BJ (cell line): Measurements from ENCODE around the gene MYO9B. TPM values are rescaled to one million over a fixed set of nuclear protein-coding genes. Genes with fewer than 3 reads are reported as not detected.

ENCODE experiments used
- CTCF ChIA-PET: fragments of 350-600 bp; formaldehyde crosslinking; extraction: SDS; loops from one replicate; lab custom pipeline; 2021; ENCODE audit warnings: antibody characterized with exemption, inconsistent platforms; lab: Yijun Ruan, JAX
- POLR2A ChIA-PET: fragments of 300-600 bp; sonication (Branson Sonifier 250); formaldehyde crosslinking; extraction: SDS; loops from one replicate; lab custom pipeline; 2021; ENCODE audit warnings: antibody characterized with exemption; lab: Charles Lee
- DNase-seq: peaks from one replicate; pipeline ENCODE4 v3.0.0-alpha.2; 2011; ENCODE audit warnings: low read depth
- H3K27me3 ChIP-seq: 2 replicates; pipeline ENCODE4 v1.6.0; 2011; ENCODE audit warnings: low read length; ENCODE audit not compliant: control insufficient read depth, insufficient read depth
- H3K36me3 ChIP-seq: 2 replicates; pipeline ENCODE4 v1.5.1; 2011; ENCODE audit warnings: low read length; ENCODE audit not compliant: control insufficient read depth, insufficient read depth
- H3K4me3 ChIP-seq: 2 replicates; pipeline ENCODE4 v1.5.1; 2011; ENCODE audit warnings: low read depth, mild to moderate bottlenecking, control low read depth, low read length
- CTCF ChIP-seq: IDR thresholded peaks from 2 replicates; pipeline ENCODE4 v1.5.1; 2011; ENCODE audit warnings: low read depth, mild to moderate bottlenecking, control low read depth, inconsistent platforms, low read length, moderate library complexity; ENCODE audit not compliant: insufficient read depth
- polyA plus RNA-seq: library from polyadenylated mRNA; depleted of rRNA; stranded (reverse); fragments of >200 nt; gene quantifications from 2 replicates; pipeline ENCODE4 v1.2.3, GENCODE V29; 2011

Gene MYO9B
- polyA plus RNA-seq, 1 experiment: 40.8 TPM

GRCh38 chr19:17125728-17126677 is 50.4 kb downstream of the MYO9B start:
- no peak for DNase-seq
- Histone ChIP-seq H3K4me3 (no peak overlapping the region), H3K27me3 (no peaks in the 10 kb centered on the region), H3K36me3 (peaks cover 3% of the 10 kb centered on the region)
- ChIA-PET CTCF (interaction anchor here (0.5 to 1.5 kb wide), 3 partner anchors 10 to 49 kb away, joined by 3 to 5 read pairs (median 3); no protein-coding TSS in a partner anchor), POLR2A (interaction anchor here (0.5 kb wide), 1 partner anchor 8 kb away, joined by 6 read pairs; no protein-coding TSS in a partner anchor)
- TF ChIP-seq CTCF: no peak

- ChIA-PET POLR2A (no interaction called here), CTCF (no interaction called here)
- no peak for DNase-seq
- H3K27me3 ChIP-seq: no peaks in the 10 kb centered on the region
- H3K4me3 ChIP-seq: no peak overlapping the region
- TF ChIP-seq CTCF: no peak
- peaks cover 3% of the 10 kb centered on the region for H3K36me3 ChIP-seq
Measured at GRCh38 chr19:17127671-17128070, 52.1 kb downstream of the MYO9B start.

- no peak for TF ChIP-seq CTCF
- CTCF ChIA-PET: no interaction called here
Measured at GRCh38 chr19:17128403-17128802, 52.8 kb downstream of the MYO9B start.

GRCh38 chr19:17128820-17129219 is 53.2 kb downstream of the MYO9B start:
- Histone ChIP-seq H3K4me3 (no peak overlapping the region), H3K27me3 (no peaks in the 10 kb centered on the region), H3K36me3 (peaks cover 3% of the 10 kb centered on the region)
- ChIA-PET CTCF (no interaction called here), POLR2A (no interaction called here)
- no peak for TF ChIP-seq CTCF
- no peak for DNase-seq

More at GRCh38 chr19:17128403-17128802, 52.8 kb downstream of the MYO9B start:
- DNase-seq: no peak
- POLR2A ChIA-PET: no interaction called here
- Histone ChIP-seq H3K27me3 (no peaks in the 10 kb centered on the region), H3K36me3 (peaks cover 3% of the 10 kb centered on the region), H3K4me3 (no peak overlapping the region)

- POLR2A ChIA-PET: no interaction called here
- CTCF ChIA-PET: no interaction called here
- Histone ChIP-seq H3K27me3 (no peaks in the 10 kb centered on the region), H3K36me3 (peaks cover 3% of the 10 kb centered on the region), H3K4me3 (no peak overlapping the region)
- no peak for TF ChIP-seq CTCF
- no peak for DNase-seq
Measured at GRCh38 chr19:17129377-17129776, 53.8 kb downstream of the MYO9B start.
